H9 (cell line): ENCODE data around the gene CLMN. TPM values are rescaled to one million over a fixed set of nuclear protein-coding genes. Genes with fewer than 3 reads are reported as not detected.

Source experiments
- DNase-seq: peaks from one replicate; pipeline ENCODE4 v3.0.0-alpha.2; 2017
- H2AFZ ChIP-seq: one replicate; pipeline ENCODE4 v1.6.1; 2013; ENCODE audit warnings: mild to moderate bottlenecking, low read length, control low read depth, moderate library complexity
- H2AK5ac ChIP-seq: 2 replicates; pipeline ENCODE4 v1.6.1; 2013; ENCODE audit warnings: low read length, control low read depth, mixed read lengths; ENCODE audit not compliant: insufficient read length
- H2BK120ac ChIP-seq: one replicate; pipeline ENCODE4 v1.6.1; 2013; ENCODE audit warnings: low read depth, mild to moderate bottlenecking, low read length, control low read depth, inconsistent platforms; ENCODE audit not compliant: poor library complexity, severe bottlenecking
- H2BK12ac ChIP-seq: 2 replicates; pipeline ENCODE4 v1.6.1; 2013; ENCODE audit warnings: low read length, control low read depth, mixed read lengths, low read depth; ENCODE audit not compliant: insufficient read length
- H2BK15ac ChIP-seq: 2 replicates; pipeline ENCODE4 v1.6.1; 2013; ENCODE audit warnings: low read depth, low read length, control low read depth
- H2BK20ac ChIP-seq: one replicate; pipeline ENCODE4 v1.6.1; 2013; ENCODE audit warnings: low read depth, mild to moderate bottlenecking, low read length, control low read depth, inconsistent platforms; ENCODE audit not compliant: poor library complexity, severe bottlenecking
- H2BK5ac ChIP-seq: 2 replicates; pipeline ENCODE4 v1.6.1; 2013; ENCODE audit warnings: low read length, control low read depth, mixed read lengths; ENCODE audit not compliant: insufficient read length
- H3K14ac ChIP-seq: 2 replicates; pipeline ENCODE4 v1.6.1; 2013; ENCODE audit warnings: low read length, control low read depth; ENCODE audit not compliant: insufficient read depth
- H3K18ac ChIP-seq: 2 replicates; pipeline ENCODE4 v1.6.1; 2013; ENCODE audit warnings: low read depth, mild to moderate bottlenecking, mixed read lengths, low read length, control low read depth; ENCODE audit not compliant: insufficient read length
- H3K23ac ChIP-seq: 2 replicates; pipeline ENCODE4 v1.6.1; 2013; ENCODE audit warnings: low read length, control low read depth, mixed read lengths, low read depth; ENCODE audit not compliant: insufficient read length
- H3K23me2 ChIP-seq: 2 replicates; pipeline ENCODE4 v1.6.1; 2013; ENCODE audit warnings: low read depth, mild to moderate bottlenecking, mixed read lengths, low read length, control low read depth; ENCODE audit not compliant: insufficient read length, poor library complexity, severe bottlenecking
- H3K27ac ChIP-seq: 2 replicates; pipeline ENCODE4 v1.5.1; 2013; ENCODE audit warnings: low read length, control low read depth, mixed read lengths, low read depth; ENCODE audit not compliant: insufficient read length
- H3K27me3 ChIP-seq: 2 replicates; pipeline ENCODE4 v1.6.1; 2013; ENCODE audit warnings: low read length, control low read depth, inconsistent platforms; ENCODE audit not compliant: insufficient read depth
- H3K4ac ChIP-seq: 2 replicates; pipeline ENCODE4 v1.6.1; 2013; ENCODE audit warnings: low read depth, mild to moderate bottlenecking, control low read depth, inconsistent platforms, low read length, moderate library complexity
- H3K4me1 ChIP-seq: 2 replicates; pipeline ENCODE4 v1.6.1; 2013; ENCODE audit warnings: low read length, control low read depth, inconsistent platforms; ENCODE audit not compliant: insufficient read depth
- H3K4me2 ChIP-seq: 2 replicates; pipeline ENCODE4 v1.6.1; 2013; ENCODE audit warnings: low read length, control low read depth, mixed read lengths; ENCODE audit not compliant: insufficient read length, insufficient read depth
- H3K56ac ChIP-seq: 2 replicates; pipeline ENCODE4 v1.6.1; 2013; ENCODE audit warnings: low read depth, mild to moderate bottlenecking, mixed read lengths, low read length, control low read depth; ENCODE audit not compliant: insufficient read length
- H3K79me1 ChIP-seq: 2 replicates; pipeline ENCODE4 v1.6.1; 2013; ENCODE audit warnings: low read depth, mild to moderate bottlenecking, moderate library complexity, low read length, control low read depth, inconsistent platforms; ENCODE audit not compliant: insufficient read depth, poor library complexity, severe bottlenecking
- H3K79me2 ChIP-seq: 2 replicates; pipeline ENCODE4 v1.6.1; 2013; ENCODE audit warnings: low read length, control low read depth, inconsistent platforms; ENCODE audit not compliant: insufficient read depth
- H3K9ac ChIP-seq: 2 replicates; pipeline ENCODE4 v1.6.1; 2013; ENCODE audit warnings: low read length, control low read depth, mixed read lengths; ENCODE audit not compliant: insufficient read length; ENCODE audit errors: extremely low read depth
- H3K9me3 ChIP-seq: one replicate; pipeline ENCODE4 v1.6.1; 2013; ENCODE audit warnings: low read depth, low read length, inconsistent platforms; ENCODE audit not compliant: control insufficient read depth
- H3T11ph ChIP-seq: one replicate; pipeline ENCODE4 v1.6.1; 2013; ENCODE audit warnings: mild to moderate bottlenecking, low read length, control low read depth, inconsistent platforms
- H4K20me1 ChIP-seq: one replicate; pipeline ENCODE4 v1.6.1; 2013; ENCODE audit not compliant: control insufficient read depth, insufficient read length, insufficient read depth
- H4K5ac ChIP-seq: 2 replicates; pipeline ENCODE4 v1.6.1; 2013; ENCODE audit warnings: low read depth, mild to moderate bottlenecking, mixed read lengths, low read length, control low read depth; ENCODE audit not compliant: insufficient read length
- H4K8ac ChIP-seq: replicated peaks from 2 replicates; pipeline ENCODE4 v1.6.1; 2013; ENCODE audit warnings: low read length, control low read depth, mixed read lengths, low read depth; ENCODE audit not compliant: insufficient read length
- H4K91ac ChIP-seq: 2 replicates; pipeline ENCODE4 v1.6.1; 2013; ENCODE audit warnings: low read depth, mild to moderate bottlenecking, moderate library complexity, mixed read lengths, low read length, control low read depth; ENCODE audit not compliant: insufficient read length
- H3K27ac Mint-ChIP-seq, 3 experiments: 2 replicates in 2 of 3; 3 replicates in 1 of 3; pipeline ENCODE4 v1.8.0; 2020 to 2021; ENCODE audit warnings: mixed read lengths in 3 of 3, mild to moderate bottlenecking in 1 of 3, moderate library complexity in 1 of 3
- H3K27me3 Mint-ChIP-seq: 2 replicates; pipeline ENCODE4 v1.8.0; 2021; ENCODE audit warnings: low read depth, mild to moderate bottlenecking, moderate library complexity, mixed read lengths
- H3K36me3 Mint-ChIP-seq, 3 experiments: 2 replicates in 2 of 3; 3 replicates in 1 of 3; pipeline ENCODE4 v1.8.0; 2020 to 2021; ENCODE audit warnings: low read depth in 3 of 3, mixed read lengths in 3 of 3; ENCODE audit not compliant: insufficient read depth in 1 of 3
- H3K4me1 Mint-ChIP-seq, 2 experiments: 2 replicates each; pipeline ENCODE4 v1.8.0; 2020; ENCODE audit warnings: mixed read lengths in 2 of 2
- H3K4me3 Mint-ChIP-seq, 2 experiments: 2 replicates in 1 of 2; 3 replicates in 1 of 2; pipeline ENCODE4 v1.8.0; 2020 to 2021; ENCODE audit warnings: mild to moderate bottlenecking in 2 of 2, mixed read lengths in 2 of 2, moderate library complexity in 1 of 2
- H3K9me3 Mint-ChIP-seq, 2 experiments: 2 replicates in 1 of 2; 3 replicates in 1 of 2; pipeline ENCODE4 v1.8.0; 2020; ENCODE audit warnings: mild to moderate bottlenecking in 2 of 2, mixed read lengths in 2 of 2, moderate library complexity in 1 of 2
- WGBS: extraction: QIAGEN DNeasy Blood & Tissue Kit; methylation state at CpG from one replicate; pipeline ENCODE4 v1.1.7; 2013; ENCODE audit warnings: missing lambda C conversion rate, low lambda C conversion rate, mixed read lengths; ENCODE audit not compliant: insufficient read length; ENCODE audit errors: extremely low coverage; 5-methylcytosine and 5-hydroxymethylcytosine counted together
- total RNA-seq: library from RNA; stranded (reverse); gene quantifications from 2 replicates; pipeline ENCODE4 v1.2.1, GENCODE V29; 2021
- TF ChIP-seq, protein P1 (sequence below): fragments of 200-600 bp; sonication (generic); conservative IDR thresholded peaks from 3 replicates; pipeline ENCODE4 v1.8.0; 2021; ENCODE audit warnings: antibody characterized with exemption, mild to moderate bottlenecking

The CLMN gene
- total RNA-seq, 1 experiment from 2014 or later: 7.6 TPM

DNA sequence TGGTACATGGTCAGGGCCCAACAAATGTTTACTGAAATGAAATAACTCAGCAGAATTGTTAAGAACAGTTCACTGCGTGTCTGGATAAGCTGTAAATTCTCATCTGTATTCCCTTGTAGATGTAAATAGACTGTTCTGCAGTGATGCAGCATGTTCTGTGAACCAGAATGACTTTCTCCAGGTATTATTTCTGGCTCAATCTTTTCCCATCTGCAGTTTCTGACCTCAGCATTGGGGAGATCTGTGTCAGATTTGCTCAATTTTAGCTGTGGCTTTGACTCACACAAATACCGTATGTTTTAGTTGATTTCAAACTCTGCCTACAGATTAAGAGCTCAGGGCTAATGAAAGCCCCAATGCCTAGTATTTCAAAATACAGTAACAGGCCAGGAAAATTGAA is 113.2 kb downstream of the CLMN start:
- no peak overlapping the region for H2BK15ac ChIP-seq
- H3K9me3 ChIP-seq: no peaks in the 10 kb centered on the region
- H3K4me2 ChIP-seq: no peak overlapping the region
- no peak overlapping the region for H2BK5ac ChIP-seq
- no peaks in the 10 kb centered on the region for H3K27me3 ChIP-seq
- H3K27ac ChIP-seq: no peak overlapping the region
- H3K18ac ChIP-seq: no peak overlapping the region
- TF ChIP-seq, protein P1, sequence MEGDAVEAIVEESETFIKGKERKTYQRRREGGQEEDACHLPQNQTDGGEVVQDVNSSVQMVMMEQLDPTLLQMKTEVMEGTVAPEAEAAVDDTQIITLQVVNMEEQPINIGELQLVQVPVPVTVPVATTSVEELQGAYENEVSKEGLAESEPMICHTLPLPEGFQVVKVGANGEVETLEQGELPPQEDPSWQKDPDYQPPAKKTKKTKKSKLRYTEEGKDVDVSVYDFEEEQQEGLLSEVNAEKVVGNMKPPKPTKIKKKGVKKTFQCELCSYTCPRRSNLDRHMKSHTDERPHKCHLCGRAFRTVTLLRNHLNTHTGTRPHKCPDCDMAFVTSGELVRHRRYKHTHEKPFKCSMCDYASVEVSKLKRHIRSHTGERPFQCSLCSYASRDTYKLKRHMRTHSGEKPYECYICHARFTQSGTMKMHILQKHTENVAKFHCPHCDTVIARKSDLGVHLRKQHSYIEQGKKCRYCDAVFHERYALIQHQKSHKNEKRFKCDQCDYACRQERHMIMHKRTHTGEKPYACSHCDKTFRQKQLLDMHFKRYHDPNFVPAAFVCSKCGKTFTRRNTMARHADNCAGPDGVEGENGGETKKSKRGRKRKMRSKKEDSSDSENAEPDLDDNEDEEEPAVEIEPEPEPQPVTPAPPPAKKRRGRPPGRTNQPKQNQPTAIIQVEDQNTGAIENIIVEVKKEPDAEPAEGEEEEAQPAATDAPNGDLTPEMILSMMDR: no peak
- Mint-ChIP-seq H3K4me3 (no peak overlapping the region), H3K27me3 (peaks cover 2% of the 10 kb centered on the region), H3K36me3 (peaks cover 13 to 32% (median 18%) of the 10 kb centered on the region in 3 experiments), H3K4me1 (no peaks in the 10 kb centered on the region), H3K27ac (no peak overlapping the region), H3K9me3 (peaks cover 14 to 23% of the 10 kb centered on the region in 2 experiments)
- no peak overlapping the region for H2AFZ ChIP-seq
- H4K8ac ChIP-seq: no peak overlapping the region
- no peaks in the 10 kb centered on the region for H3K79me1 ChIP-seq
- WGBS: no CpG with 5 or more reads among the region's 2 CpGs
- no peaks in the 10 kb centered on the region for H3K79me2 ChIP-seq
- no peak overlapping the region for H3K23ac ChIP-seq
- H3K4me1 ChIP-seq: no peaks in the 10 kb centered on the region
- DNase-seq: no peak
- H3K23me2 ChIP-seq: no peaks in the 10 kb centered on the region
- no peak overlapping the region for H2BK120ac ChIP-seq
- no peak overlapping the region for H3K4ac ChIP-seq
- H3K14ac ChIP-seq: no peak overlapping the region
- H4K20me1 ChIP-seq: no peaks in the 10 kb centered on the region
- no peak overlapping the region for H2AK5ac ChIP-seq
- H4K91ac ChIP-seq: no peak overlapping the region
- no peak overlapping the region for H3T11ph ChIP-seq
- no peak overlapping the region for H2BK20ac ChIP-seq
- no peak overlapping the region for H3K9ac ChIP-seq
- H4K5ac ChIP-seq: no peak overlapping the region
- H3K56ac ChIP-seq: no peak overlapping the region
- no peak overlapping the region for H2BK12ac ChIP-seq
